Gastrocnemius medialis (tissue), 4 donors: Measurements from ENCODE around the gene GPR32. TPM values are rescaled to one million over a fixed set of nuclear protein-coding genes. Genes with fewer than 3 reads are reported as not detected.
"Not testable (repeated sequence)": the region's sequence is repeated elsewhere in the genome, so short reads cannot be mapped to it uniquely, and the experiment has no call there.

Source experiments
- ATAC-seq, 2 donors: fragments of 150-250 bp; one replicate each; pipeline ENCODE4 v1.9.1; 2016
- DNase-seq, 2 donors: peaks; one replicate each; pipeline ENCODE4 v3.0.0-alpha.2; 2019
- H3K27ac ChIP-seq, 4 donors: fragments of 200-600 bp; sonication (generic); 1 replicate in 1 of 4; 2 replicates in 3 of 4; pipeline ENCODE4 v1.5.1; 2016 to 2018; ENCODE audit warnings: mild to moderate bottlenecking in 2 of 4, moderate library complexity in 1 of 4
- H3K27me3 ChIP-seq, 3 donors: fragments of 200-600 bp; sonication (generic) in 2 of 3; 1 replicate in 1 of 3; 2 replicates in 2 of 3; pipeline versions ENCODE4 v1.5.1 to v1.6.0; 2016 to 2019; ENCODE audit warnings: mild to moderate bottlenecking in 1 of 3, moderate library complexity in 1 of 3
- H3K36me3 ChIP-seq, 2 donors: fragments of 200-600 bp; sonication (generic) in 1 of 2; one replicate each; pipeline ENCODE4 v1.5.1; 2017 to 2018
- H3K4me1 ChIP-seq, 2 donors: fragments of 200-600 bp; sonication (generic) in 1 of 2; one replicate each; pipeline ENCODE4 v1.5.1; 2016 to 2017; ENCODE audit warnings: mild to moderate bottlenecking in 2 of 2
- H3K4me3 ChIP-seq, 4 donors: fragments of 200-600 bp; sonication (generic) in 3 of 4; 1 replicate in 1 of 4; 2 replicates in 3 of 4; pipeline ENCODE4 v1.5.1; 2016 to 2019; ENCODE audit warnings: mild to moderate bottlenecking in 2 of 4
- H3K9me3 ChIP-seq, 3 donors: fragments of 200-600 bp; sonication (generic) in 2 of 3; 1 replicate in 1 of 3; 2 replicates in 2 of 3; pipeline ENCODE4 v1.5.1; 2016 to 2019
- POLR2A ChIP-seq, 2 donors: fragments of 450-650 bp; IDR thresholded peaks; one replicate each; pipeline ENCODE4 v1.6.1; 2017; ENCODE audit warnings: antibody characterized with exemption in 2 of 2, mild to moderate bottlenecking in 2 of 2, moderate library complexity in 2 of 2
- in situ Hi-C, 4 donors: fragments of 200-750 bp; cut with MboI; loops; one replicate each; pipeline versions ENCODE4 v1.15.0 to v1.8.0; 2017; ENCODE audit warnings: low sequenced_read_pairs in 4 of 4
- intact Hi-C: fragments of 100-400 bp; cut with DNase I; formaldehyde crosslinking; loops from one replicate; pipeline ENCODE4 v1.15.1; 2023; ENCODE audit warnings: low total_unique reads
- total RNA-seq, 4 donors: library from RNA; depleted of rRNA; stranded (reverse); fragments of >200 nt; gene quantifications; one replicate each; pipeline versions ENCODE4 v1.1.0 to v1.2.3, GENCODE V29; 2016
- TF ChIP-seq, protein P1 (sequence below), 5 experiments: fragments of 450-650 bp in 3 of 5; fragments of 200-600 bp in 2 of 5; sonication (generic) in 2 of 5; IDR thresholded peaks in 4 of 5; conservative IDR thresholded peaks in 1 of 5; 1 replicate in 4 of 5; 2 replicates in 1 of 5; pipeline ENCODE4 v1.5.1; 2016 to 2019; ENCODE audit warnings: antibody characterized with exemption in 5 of 5, mild to moderate bottlenecking in 3 of 5, moderate library complexity in 3 of 5

Gene GPR32
- total RNA-seq, 4 donors from 2014 or later: not detected

GRCh38 chr19:50804420-50805272, 34.4 kb downstream of the GPR32 start:
- in situ Hi-C loops: no loop called here
- DNase-seq: peak; percentile 96 to 98
- Histone ChIP-seq H3K9me3 (no peaks in the 10 kb centered on the region), H3K36me3 (no peaks in the 10 kb centered on the region), H3K27me3 (no peaks in the 10 kb centered on the region), H3K4me3 (peak overlapping the region; percentile 82 to 100 (median 84)), H3K4me1 (peaks cover 15 to 23% of the 10 kb centered on the region in 2 donors), H3K27ac (peak overlapping the region; percentile 92 to 100 (median 94))
- intact Hi-C loops: loop anchor here (1.0 to 10.0 kb wide), 7 partner anchors 80 to 1352 kb away; partner anchors contain the start of genes ALDH16A1, ASPDH, CTU1 and ETFB
- peak; percentile 98 for ATAC-seq
- TF ChIP-seq POLR2A (IDR thresholded peaks at IDR 0.05): peak; percentile 56 to 60
- TF ChIP-seq, protein P1, sequence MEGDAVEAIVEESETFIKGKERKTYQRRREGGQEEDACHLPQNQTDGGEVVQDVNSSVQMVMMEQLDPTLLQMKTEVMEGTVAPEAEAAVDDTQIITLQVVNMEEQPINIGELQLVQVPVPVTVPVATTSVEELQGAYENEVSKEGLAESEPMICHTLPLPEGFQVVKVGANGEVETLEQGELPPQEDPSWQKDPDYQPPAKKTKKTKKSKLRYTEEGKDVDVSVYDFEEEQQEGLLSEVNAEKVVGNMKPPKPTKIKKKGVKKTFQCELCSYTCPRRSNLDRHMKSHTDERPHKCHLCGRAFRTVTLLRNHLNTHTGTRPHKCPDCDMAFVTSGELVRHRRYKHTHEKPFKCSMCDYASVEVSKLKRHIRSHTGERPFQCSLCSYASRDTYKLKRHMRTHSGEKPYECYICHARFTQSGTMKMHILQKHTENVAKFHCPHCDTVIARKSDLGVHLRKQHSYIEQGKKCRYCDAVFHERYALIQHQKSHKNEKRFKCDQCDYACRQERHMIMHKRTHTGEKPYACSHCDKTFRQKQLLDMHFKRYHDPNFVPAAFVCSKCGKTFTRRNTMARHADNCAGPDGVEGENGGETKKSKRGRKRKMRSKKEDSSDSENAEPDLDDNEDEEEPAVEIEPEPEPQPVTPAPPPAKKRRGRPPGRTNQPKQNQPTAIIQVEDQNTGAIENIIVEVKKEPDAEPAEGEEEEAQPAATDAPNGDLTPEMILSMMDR (IDR thresholded peaks at IDR 0.05 in 4 of 5, conservative IDR thresholded peaks at IDR 0.05 in 1 of 5): peak in 1 of 5 experiments; percentile 16

GRCh38 chr19:50808856-50809255, 38.6 kb downstream of the GPR32 start:
- Histone ChIP-seq H3K9me3 (no peaks in the 10 kb centered on the region), H3K27me3 (no peaks in the 10 kb centered on the region), H3K4me1 (peaks cover 5 to 8% of the 10 kb centered on the region in 2 donors), H3K27ac (no peak overlapping the region), H3K4me3 (no peak overlapping the region), H3K36me3 (no peaks in the 10 kb centered on the region)
- TF ChIP-seq POLR2A (IDR thresholded peaks at IDR 0.05): no peak
- TF ChIP-seq, protein P1 (IDR thresholded peaks at IDR 0.05 in 4 of 5, conservative IDR thresholded peaks at IDR 0.05 in 1 of 5): no peak
- intact Hi-C loops (loop anchor here (10.0 kb wide), 3 partner anchors 294 to 374 kb away; partner anchors contain the start of genes ASPDH, CTU1, JOSD2 and MYBPC2), in situ Hi-C loops (no loop called here)
- ATAC-seq: no peak
- no peak for DNase-seq

DNA sequence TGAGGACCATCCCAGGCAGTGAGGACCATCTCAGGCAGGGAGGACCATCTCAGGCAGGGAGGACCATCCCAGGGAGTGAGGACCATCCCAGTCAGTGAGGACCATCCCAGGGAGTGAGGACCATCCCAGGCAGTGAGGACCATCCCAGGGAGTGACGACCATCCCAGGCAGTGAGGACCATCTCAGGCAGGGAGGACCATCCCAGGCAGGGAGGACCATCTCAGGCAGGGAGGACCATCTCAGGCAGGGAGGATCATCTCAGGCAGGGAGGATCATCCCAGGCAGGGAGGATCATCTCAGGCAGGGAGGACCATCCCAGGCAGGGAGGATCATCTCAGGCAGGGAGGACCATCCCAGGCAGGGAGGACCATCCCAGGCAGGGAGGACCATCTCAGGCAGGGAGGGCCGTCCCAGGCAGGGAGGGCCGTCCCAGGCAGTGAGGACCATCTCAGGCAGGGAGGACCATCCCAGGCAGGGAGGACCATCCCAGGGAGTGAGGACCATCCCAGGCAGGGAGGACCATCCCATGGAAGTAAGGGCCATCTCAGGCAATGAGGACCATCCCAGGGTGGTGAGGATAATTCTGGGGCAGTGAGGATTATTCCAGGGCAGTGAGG, 41.5 kb downstream of the GPR32 start:
- H3K4me1 ChIP-seq, H3K36me3 ChIP-seq, H3K27ac ChIP-seq, in situ Hi-C loops, H3K4me3 ChIP-seq, H3K9me3 ChIP-seq, DNase-seq, ATAC-seq, H3K27me3 ChIP-seq, intact Hi-C loops: not testable (repeated sequence)

DNA sequence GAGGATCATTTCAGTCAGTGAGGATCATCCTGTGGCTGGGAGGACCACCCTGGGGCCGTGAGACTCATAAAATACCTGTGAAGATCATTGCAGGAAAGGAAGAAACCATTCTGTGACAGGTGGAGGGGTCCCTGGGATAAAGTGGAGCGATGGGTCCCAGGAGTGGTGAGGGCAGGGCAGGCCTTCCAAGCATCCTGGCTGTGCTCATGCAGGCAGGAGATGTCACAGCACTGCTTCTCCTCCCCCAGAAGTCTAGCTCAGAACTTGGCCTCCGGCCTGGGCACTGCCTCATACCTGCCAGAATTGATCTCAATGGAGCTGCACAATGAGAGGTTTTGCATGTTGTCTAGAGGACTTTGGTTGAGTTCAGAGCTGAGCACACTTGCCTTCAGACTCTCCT, 42.2 kb downstream of the GPR32 start:
- Histone ChIP-seq H3K36me3 (no peaks in the 10 kb centered on the region), H3K9me3 (no peaks in the 10 kb centered on the region), H3K27me3 (peaks cover 3 to 7% (median 7%) of the 10 kb centered on the region in 3 donors), H3K4me1 (no peaks in the 10 kb centered on the region), H3K4me3 (no peak overlapping the region), H3K27ac (no peak overlapping the region)
- in situ Hi-C loops: no loop called here
- DNase-seq (no peak), ATAC-seq (no peak)
- intact Hi-C loops: no loop called here
- TF ChIP-seq POLR2A (IDR thresholded peaks at IDR 0.05): no peak
- TF ChIP-seq, protein P1 (IDR thresholded peaks at IDR 0.05 in 4 of 5, conservative IDR thresholded peaks at IDR 0.05 in 1 of 5): no peak

DNA sequence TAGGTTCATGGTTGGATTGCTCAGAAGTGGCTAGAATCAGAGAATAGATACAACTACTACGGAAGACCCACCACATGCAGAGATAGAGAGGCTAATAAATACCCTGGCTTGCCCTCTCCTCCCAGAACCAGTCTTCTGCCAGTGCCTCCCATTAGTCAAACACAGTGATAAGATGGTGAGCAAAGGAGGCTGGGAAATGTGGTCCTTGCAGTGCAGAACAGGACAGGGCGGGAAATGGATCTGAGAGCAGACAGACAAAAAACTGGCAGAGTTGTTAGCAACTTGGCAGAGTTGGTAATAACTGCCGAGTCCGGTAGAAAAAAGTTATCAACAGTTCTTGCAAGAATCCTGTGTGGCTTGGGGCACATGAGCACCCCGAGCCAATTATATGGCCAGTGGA, 44.6 kb downstream of the GPR32 start:
- Histone ChIP-seq H3K4me1 (no peaks in the 10 kb centered on the region), H3K9me3 (no peaks in the 10 kb centered on the region), H3K27me3 (peaks cover 22 to 31% (median 30%) of the 10 kb centered on the region in 3 donors), H3K4me3 (no peak overlapping the region), H3K27ac (no peak overlapping the region), H3K36me3 (no peaks in the 10 kb centered on the region)
- no peak for DNase-seq
- intact Hi-C loops: no loop called here
- in situ Hi-C loops: no loop called here
- no peak for ATAC-seq
- TF ChIP-seq, protein P1 (IDR thresholded peaks at IDR 0.05 in 4 of 5, conservative IDR thresholded peaks at IDR 0.05 in 1 of 5): no peak
- no peak for TF ChIP-seq POLR2A (IDR thresholded peaks at IDR 0.05)
